Type B pancreatic cell (in vitro differentiated cells): ENCODE results near the gene F10. TPM values are rescaled to one million over a fixed set of nuclear protein-coding genes. Genes with fewer than 3 reads are reported as not detected.

Source experiments
- DNase-seq: peaks from one replicate; pipeline ENCODE4 v3.0.0; 2021; ENCODE audit warnings: mixed read lengths; ENCODE audit not compliant: unreplicated experiment; ENCODE audit errors: extremely low spot score
- H3K27ac Mint-ChIP-seq: 2 replicates; pipeline ENCODE4 v1.8.0; 2021; ENCODE audit warnings: mild to moderate bottlenecking, mixed read lengths
- H3K27me3 Mint-ChIP-seq: 2 replicates; pipeline ENCODE4 v1.8.0; 2021; ENCODE audit warnings: mixed read lengths
- H3K36me3 Mint-ChIP-seq: 2 replicates; pipeline ENCODE4 v1.8.0; 2021; ENCODE audit warnings: mixed read lengths
- H3K4me1 Mint-ChIP-seq: one replicate; pipeline ENCODE4 v1.8.0; 2021; ENCODE audit warnings: mixed read lengths; ENCODE audit not compliant: unreplicated experiment
- H3K4me3 Mint-ChIP-seq: 2 replicates; pipeline ENCODE4 v1.8.0; 2021; ENCODE audit warnings: mild to moderate bottlenecking, mixed read lengths
- H3K9me3 Mint-ChIP-seq: 2 replicates; pipeline ENCODE4 v1.8.0; 2021; ENCODE audit warnings: mixed read lengths
- total RNA-seq: library from RNA; stranded (reverse); gene quantifications from 2 replicates; pipeline ENCODE4 v1.2.1, GENCODE V29; 2021; ENCODE audit warnings: low replicate concordance
- TF ChIP-seq, protein P1 (sequence below): fragments of 200-600 bp; sonication (generic); conservative IDR thresholded peaks from 2 replicates; pipeline ENCODE4 v1.5.0; 2021; ENCODE audit warnings: antibody characterized with exemption, mild to moderate bottlenecking

The F10 gene
- total RNA-seq, 1 donor from 2014 or later: 34.4 TPM

DNA sequence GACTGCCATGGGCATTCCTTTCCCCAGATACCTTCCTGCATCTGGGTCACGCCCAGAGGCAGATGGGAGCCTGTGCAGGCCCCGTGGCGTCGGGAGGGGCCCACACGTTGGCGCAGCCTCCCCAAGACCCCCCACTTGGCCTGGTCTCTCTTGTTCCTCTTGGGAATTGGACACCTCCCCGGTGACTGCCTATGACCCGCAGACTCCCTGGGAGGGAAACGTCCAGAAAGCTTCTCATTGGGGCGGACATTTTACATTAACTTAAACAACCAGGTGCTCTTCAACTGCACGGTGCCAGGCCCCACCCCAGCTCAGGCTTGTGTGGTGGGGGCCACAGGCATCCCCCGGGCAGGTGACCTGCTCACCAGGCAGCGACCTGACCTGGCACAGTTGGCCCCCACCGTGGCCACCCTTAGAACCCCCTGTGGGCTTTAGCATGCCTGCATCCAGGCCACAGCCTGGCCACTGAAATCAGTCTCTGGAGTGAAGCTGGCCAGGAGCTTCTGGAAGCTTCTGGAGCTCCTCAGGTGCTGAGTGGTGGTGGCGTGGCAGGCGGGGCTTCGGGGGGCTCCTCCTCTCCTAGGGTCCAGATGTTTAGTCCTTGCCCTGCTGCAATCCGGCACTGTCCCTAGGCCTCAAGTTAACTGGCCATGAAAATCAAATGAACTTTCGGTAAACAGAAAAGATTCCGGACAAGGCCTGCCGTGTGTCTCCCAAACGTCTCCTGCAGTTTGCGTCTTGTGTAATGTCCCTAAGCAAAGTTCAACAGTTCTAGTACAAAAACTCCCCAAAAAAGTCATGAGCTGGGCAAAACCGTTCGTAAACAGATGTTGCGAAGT is 27.3 kb downstream of the F10 start:
- Mint-ChIP-seq H3K4me1 (peaks cover 9% of the 10 kb centered on the region), H3K27ac (no peak overlapping the region), H3K36me3 (no peaks in the 10 kb centered on the region), H3K27me3 (peaks cover 11% of the 10 kb centered on the region), H3K9me3 (no peaks in the 10 kb centered on the region), H3K4me3 (no peak overlapping the region)
- DNase-seq: peak; percentile 61
- TF ChIP-seq, protein P1, sequence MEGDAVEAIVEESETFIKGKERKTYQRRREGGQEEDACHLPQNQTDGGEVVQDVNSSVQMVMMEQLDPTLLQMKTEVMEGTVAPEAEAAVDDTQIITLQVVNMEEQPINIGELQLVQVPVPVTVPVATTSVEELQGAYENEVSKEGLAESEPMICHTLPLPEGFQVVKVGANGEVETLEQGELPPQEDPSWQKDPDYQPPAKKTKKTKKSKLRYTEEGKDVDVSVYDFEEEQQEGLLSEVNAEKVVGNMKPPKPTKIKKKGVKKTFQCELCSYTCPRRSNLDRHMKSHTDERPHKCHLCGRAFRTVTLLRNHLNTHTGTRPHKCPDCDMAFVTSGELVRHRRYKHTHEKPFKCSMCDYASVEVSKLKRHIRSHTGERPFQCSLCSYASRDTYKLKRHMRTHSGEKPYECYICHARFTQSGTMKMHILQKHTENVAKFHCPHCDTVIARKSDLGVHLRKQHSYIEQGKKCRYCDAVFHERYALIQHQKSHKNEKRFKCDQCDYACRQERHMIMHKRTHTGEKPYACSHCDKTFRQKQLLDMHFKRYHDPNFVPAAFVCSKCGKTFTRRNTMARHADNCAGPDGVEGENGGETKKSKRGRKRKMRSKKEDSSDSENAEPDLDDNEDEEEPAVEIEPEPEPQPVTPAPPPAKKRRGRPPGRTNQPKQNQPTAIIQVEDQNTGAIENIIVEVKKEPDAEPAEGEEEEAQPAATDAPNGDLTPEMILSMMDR: no peak

DNA sequence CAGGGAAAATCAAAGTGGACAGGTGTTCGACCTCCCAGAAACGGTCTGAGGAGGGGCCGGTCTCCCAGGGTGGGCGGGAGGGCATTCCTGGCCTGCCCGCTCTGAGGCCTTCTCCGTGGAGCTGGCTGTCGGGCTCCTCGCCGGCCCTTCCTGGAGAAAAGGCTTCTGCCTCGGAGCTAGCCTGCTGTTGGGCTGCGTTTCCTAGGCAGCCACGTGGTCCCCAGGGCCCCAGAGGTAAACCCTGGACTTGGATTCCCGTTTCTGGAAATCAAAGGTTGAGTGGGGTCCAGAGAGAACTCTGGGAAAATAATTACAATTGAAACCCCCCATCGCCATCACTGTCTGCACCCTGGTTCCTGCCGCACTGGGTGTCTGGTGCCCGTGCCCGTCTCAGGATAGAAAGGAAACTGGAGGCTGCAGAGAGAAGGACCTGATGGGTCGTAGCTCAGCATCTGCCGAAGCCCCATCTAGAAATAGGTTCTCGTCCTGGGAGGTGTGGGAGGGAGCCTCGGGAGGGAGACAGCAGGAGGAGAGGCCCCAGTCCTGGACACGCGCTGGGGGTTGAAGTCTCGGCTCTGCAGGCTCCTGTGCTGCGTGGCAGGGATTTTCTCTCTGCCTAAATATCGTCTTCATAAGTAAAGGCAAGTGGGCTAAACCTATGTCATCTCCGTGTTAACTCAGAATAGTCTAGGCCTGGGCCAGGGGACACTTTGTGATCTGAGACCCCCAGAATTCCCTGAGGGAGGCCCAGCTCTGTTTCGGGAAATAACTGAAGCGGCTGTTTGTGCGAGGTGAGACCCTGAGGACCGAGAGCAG is 28.2 kb downstream of the F10 start:
- Mint-ChIP-seq H3K27me3 (peaks cover 11% of the 10 kb centered on the region), H3K27ac (no peak overlapping the region), H3K4me1 (peaks cover 9% of the 10 kb centered on the region), H3K4me3 (peak overlapping the region; percentile 61), H3K36me3 (no peaks in the 10 kb centered on the region), H3K9me3 (no peaks in the 10 kb centered on the region)
- TF ChIP-seq, protein P1: no peak
- DNase-seq: peak; percentile 57

DNA sequence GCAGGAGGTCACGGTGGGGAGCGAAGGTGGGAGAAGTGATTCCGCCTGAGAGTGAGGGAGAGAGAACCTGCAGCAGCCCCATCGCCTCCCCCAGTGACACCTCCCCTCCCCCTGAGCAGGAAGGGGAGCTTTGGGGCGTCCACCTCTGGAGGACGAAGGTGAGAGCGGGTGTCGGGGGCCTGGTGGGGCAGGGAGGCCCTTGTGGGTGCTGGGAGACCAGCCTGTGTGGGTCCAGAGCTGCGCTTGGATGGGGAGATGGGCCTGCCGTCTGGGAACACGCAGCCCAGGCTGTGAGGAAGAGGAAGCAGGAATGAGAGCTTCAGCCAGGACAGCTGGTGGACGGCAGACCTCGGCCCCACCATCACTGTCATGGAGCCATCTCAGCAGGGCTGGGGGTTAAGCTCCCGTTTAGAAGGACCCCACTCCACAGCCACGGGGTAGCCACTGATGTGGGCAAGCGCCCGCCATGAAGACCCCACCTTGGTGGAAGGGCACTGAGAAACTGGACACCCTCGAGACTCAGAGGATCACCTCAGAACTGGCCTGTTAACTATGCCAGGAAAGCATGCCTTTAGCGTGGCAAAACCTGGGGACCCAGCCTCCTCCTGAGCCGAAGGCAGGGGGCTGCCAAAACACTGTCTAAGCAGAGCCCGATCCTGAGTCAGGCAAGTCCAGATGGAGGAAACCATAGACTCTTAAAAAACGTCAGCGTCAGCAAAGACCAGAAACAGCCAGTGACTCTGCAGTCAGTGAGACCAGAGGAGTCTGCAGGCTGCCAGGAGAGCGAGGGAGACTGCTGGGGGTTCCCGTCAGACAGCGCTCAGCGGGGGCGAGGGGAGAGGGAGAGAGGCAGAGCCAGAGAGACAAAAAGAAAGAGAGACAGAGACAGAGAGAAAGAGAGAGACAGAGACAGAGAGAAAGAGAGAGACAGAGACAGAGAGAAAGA is 29.4 kb downstream of the F10 start:
- Mint-ChIP-seq H3K27me3 (peaks cover 14% of the 10 kb centered on the region), H3K27ac (peak overlapping the region; percentile 88), H3K36me3 (no peaks in the 10 kb centered on the region), H3K9me3 (peaks cover under 1% of the 10 kb centered on the region), H3K4me3 (peak overlapping the region; percentile 89), H3K4me1 (peaks cover 9% of the 10 kb centered on the region)
- peak; percentile 63 for DNase-seq
- TF ChIP-seq, protein P1: no peak

DNA sequence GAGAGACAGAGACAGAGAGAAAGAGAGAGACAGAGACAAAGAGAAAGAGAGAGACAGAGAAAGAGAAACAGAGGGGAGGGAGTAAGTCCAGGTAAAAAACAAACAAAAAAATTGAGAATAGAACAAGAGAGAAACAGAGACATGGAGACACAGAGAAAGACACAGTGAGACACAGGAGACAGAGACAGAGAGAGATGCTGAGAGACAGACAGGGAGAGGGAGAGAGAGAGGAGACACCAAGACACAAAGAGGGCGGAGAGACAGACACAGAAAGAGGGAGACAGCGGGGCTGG is 30.0 kb downstream of the F10 start:
- Mint-ChIP-seq H3K27ac (peak overlapping the region; percentile 88), H3K4me1 (peaks cover 9% of the 10 kb centered on the region), H3K4me3 (peak overlapping the region; percentile 89), H3K9me3 (peaks cover 7% of the 10 kb centered on the region), H3K36me3 (no peaks in the 10 kb centered on the region), H3K27me3 (peaks cover 19% of the 10 kb centered on the region)
- TF ChIP-seq, protein P1: no peak
- DNase-seq: no peak
